Measurements from ENCODE around the gene RSPO3. TPM values are rescaled to one million over a fixed set of nuclear protein-coding genes. Genes with fewer than 3 reads are reported as not detected.

Gene RSPO3
- total and polyA plus RNA-seq, 2 of the 13 experiments (the other 11 are each of a cell fraction or from before 2014, with no cell fraction given): not detected

DNA sequence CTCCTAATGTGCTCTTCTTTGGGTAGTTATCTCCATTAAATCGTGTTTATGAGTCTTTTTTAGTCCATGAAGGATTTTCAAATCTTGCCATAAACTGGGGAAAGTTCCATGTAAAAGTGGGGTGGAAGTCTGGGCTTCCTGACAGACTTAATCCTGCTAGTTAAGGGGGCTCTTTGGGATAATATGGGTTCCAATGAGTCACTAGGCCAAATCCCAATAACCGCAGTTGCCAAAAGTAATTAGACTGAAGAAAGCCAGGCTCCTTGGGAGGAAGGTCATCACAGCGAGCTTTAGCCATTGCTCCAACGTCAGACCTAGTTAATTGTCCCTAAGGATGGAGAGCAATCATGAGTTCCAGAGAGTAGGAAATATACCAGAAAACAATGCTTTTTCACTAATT lies 10.8 kb downstream of the RSPO3 start (continued):
- TF ChIP-seq, protein P1, sequence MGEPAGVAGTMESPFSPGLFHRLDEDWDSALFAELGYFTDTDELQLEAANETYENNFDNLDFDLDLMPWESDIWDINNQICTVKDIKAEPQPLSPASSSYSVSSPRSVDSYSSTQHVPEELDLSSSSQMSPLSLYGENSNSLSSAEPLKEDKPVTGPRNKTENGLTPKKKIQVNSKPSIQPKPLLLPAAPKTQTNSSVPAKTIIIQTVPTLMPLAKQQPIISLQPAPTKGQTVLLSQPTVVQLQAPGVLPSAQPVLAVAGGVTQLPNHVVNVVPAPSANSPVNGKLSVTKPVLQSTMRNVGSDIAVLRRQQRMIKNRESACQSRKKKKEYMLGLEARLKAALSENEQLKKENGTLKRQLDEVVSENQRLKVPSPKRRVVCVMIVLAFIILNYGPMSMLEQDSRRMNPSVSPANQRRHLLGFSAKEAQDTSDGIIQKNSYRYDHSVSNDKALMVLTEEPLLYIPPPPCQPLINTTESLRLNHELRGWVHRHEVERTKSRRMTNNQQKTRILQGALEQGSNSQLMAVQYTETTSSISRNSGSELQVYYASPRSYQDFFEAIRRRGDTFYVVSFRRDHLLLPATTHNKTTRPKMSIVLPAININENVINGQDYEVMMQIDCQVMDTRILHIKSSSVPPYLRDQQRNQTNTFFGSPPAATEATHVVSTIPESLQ (CRISPR knock-in tag; conservative IDR thresholded peaks at IDR 0.05): no peak
- no peak for TF ChIP-seq PAF1 (CRISPR knock-in tag; IDR thresholded peaks at IDR 0.05)
- no peak for TF ChIP-seq RBFOX2 (IDR thresholded peaks at IDR 0.05; ENCODE audit: low read depth, low read length)

DNA sequence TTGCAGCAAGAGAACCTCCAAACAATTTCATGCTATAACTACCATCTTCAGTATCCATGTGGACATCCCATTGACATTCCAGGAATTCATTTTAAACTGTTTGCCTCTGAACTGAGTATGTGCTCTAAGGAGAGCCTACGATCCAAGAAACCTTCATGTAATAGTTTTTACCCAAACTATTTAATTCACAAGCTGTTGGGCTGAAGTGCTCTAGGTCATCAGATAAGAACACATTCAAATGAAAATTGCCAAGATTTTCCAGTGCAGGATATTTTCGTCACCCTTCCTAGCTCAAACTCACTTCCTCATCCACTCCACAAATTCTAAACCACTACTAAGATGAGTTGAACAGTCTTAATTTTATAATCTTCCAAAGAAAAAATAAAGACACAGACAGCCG lies 12.8 kb downstream of the RSPO3 start:
- no peak for DNase-seq (ENCODE audit: low spot score)
- CTCF ChIA-PET (ENCODE audit: low intra/inter-chr PET ratio, low total read pairs): no interaction called here
- 3% methylated on average over 3 of the region's 3 CpGs for WGBS (ENCODE audit: low lambda C conversion rate)
- Histone ChIP-seq H3K4me1 (ENCODE audit: insufficient read depth, low read length) (no peaks in the 10 kb centered on the region), H3K79me2 (ENCODE audit: insufficient read depth, low read length) (no peaks in the 10 kb centered on the region), H3K27ac (ENCODE audit: extremely low read length, insufficient read depth, low read length) (no peak overlapping the region), H2AFZ (ENCODE audit: low read length) (no peak overlapping the region), H3K9ac (ENCODE audit: insufficient read depth, low read depth, low read length) (no peak overlapping the region), H3K36me3 (replicated peaks in 1 of 2; ENCODE audit: control insufficient read depth in 1 of 2, insufficient read depth in 2 of 2, low read length in 2 of 2) (no peaks in the 10 kb centered on the region), H3K27me3 (ENCODE audit: control insufficient read depth in 1 of 2, insufficient read depth in 2 of 2, low read length in 2 of 2) (no peaks in the 10 kb centered on the region), H3K4me3 (replicated peaks in 1 of 3; ENCODE audit: insufficient read depth in 1 of 3, low read depth in 2 of 3, low read length in 3 of 3) (no peak overlapping the region), H4K20me1 (ENCODE audit: insufficient read depth, low read length) (no peaks in the 10 kb centered on the region), H3K9me3 (ENCODE audit: low read length) (no peaks in the 10 kb centered on the region), H3K4me2 (ENCODE audit: low read depth, low read length) (no peak overlapping the region)
- in situ Hi-C loops (cut with HindIII; ENCODE audit: extremely low pct_ligation_motif_present, low pct_unique_long_range_greater_than_20kb): no loop called here
- POLR2A ChIA-PET: no interaction called here
- no peak for FAIRE-seq
- ATAC-seq: no peak
- no TSS peak for BruUV-seq (replicated peaks)
- intact Hi-C loops (cut with micrococcal nuclease; ENCODE audit: unreplicated experiment): no loop called here
- TF ChIP-seq NFYC (CRISPR knock-in tag; IDR thresholded peaks at IDR 0.05): no peak
- TF ChIP-seq, protein P2, sequence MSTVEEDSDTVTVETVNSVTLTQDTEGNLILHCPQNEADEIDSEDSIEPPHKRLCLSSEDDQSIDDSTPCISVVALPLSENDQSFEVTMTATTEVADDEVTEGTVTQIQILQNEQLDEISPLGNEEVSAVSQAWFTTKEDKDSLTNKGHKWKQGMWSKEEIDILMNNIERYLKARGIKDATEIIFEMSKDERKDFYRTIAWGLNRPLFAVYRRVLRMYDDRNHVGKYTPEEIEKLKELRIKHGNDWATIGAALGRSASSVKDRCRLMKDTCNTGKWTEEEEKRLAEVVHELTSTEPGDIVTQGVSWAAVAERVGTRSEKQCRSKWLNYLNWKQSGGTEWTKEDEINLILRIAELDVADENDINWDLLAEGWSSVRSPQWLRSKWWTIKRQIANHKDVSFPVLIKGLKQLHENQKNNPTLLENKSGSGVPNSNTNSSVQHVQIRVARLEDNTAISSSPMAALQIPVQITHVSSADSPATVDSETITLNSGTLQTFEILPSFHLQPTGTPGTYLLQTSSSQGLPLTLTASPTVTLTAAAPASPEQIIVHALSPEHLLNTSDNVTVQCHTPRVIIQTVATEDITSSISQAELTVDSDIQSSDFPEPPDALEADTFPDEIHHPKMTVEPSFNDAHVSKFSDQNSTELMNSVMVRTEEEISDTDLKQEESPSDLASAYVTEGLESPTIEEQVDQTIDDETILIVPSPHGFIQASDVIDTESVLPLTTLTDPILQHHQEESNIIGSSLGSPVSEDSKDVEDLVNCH (CRISPR knock-in tag; IDR thresholded peaks at IDR 0.05): no peak
- no peak for TF ChIP-seq ZNF572 (CRISPR knock-in tag; IDR thresholded peaks at IDR 0.05)
- TF ChIP-seq, protein P3, sequence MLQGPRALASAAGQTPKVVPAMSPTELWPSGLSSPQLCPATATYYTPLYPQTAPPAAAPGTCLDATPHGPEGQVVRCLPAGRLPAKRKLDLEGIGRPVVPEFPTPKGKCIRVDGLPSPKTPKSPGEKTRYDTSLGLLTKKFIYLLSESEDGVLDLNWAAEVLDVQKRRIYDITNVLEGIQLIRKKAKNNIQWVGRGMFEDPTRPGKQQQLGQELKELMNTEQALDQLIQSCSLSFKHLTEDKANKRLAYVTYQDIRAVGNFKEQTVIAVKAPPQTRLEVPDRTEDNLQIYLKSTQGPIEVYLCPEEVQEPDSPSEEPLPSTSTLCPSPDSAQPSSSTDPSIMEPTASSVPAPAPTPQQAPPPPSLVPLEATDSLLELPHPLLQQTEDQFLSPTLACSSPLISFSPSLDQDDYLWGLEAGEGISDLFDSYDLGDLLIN (CRISPR knock-in tag; IDR thresholded peaks at IDR 0.05; ENCODE audit: borderline replicate concordance): no peak
- no peak for TF ChIP-seq ZNF841 (CRISPR knock-in tag; IDR thresholded peaks at IDR 0.05; ENCODE audit: borderline replicate concordance)
- TF ChIP-seq SAP130 (CRISPR knock-in tag; IDR thresholded peaks at IDR 0.05; ENCODE audit: low read depth): no peak
- TF ChIP-seq GATAD1 (CRISPR knock-in tag; IDR thresholded peaks at IDR 0.05): no peak
- TF ChIP-seq MIER3 (CRISPR knock-in tag; IDR thresholded peaks at IDR 0.05; ENCODE audit: borderline replicate concordance): no peak
- TF ChIP-seq, protein P4, sequence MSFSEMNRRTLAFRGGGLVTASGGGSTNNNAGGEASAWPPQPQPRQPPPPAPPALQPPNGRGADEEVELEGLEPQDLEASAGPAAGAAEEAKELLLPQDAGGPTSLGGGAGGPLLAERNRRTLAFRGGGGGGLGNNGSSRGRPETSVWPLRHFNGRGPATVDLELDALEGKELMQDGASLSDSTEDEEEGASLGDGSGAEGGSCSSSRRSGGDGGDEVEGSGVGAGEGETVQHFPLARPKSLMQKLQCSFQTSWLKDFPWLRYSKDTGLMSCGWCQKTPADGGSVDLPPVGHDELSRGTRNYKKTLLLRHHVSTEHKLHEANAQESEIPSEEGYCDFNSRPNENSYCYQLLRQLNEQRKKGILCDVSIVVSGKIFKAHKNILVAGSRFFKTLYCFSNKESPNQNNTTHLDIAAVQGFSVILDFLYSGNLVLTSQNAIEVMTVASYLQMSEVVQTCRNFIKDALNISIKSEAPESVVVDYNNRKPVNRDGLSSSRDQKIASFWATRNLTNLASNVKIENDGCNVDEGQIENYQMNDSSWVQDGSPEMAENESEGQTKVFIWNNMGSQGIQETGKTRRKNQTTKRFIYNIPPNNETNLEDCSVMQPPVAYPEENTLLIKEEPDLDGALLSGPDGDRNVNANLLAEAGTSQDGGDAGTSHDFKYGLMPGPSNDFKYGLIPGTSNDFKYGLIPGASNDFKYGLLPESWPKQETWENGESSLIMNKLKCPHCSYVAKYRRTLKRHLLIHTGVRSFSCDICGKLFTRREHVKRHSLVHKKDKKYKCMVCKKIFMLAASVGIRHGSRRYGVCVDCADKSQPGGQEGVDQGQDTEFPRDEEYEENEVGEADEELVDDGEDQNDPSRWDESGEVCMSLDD (CRISPR knock-in tag; IDR thresholded peaks at IDR 0.05; ENCODE audit: borderline replicate concordance): no peak
- TF ChIP-seq HDAC2 (CRISPR knock-in tag; IDR thresholded peaks at IDR 0.05): no peak
- no peak for TF ChIP-seq NFATC3 (CRISPR knock-in tag; IDR thresholded peaks at IDR 0.05)
- TF ChIP-seq RARG (CRISPR knock-in tag; IDR thresholded peaks at IDR 0.05; ENCODE audit: low read depth): no peak
- no peak for TF ChIP-seq PAF1 (CRISPR knock-in tag; IDR thresholded peaks at IDR 0.05)
- no peak for TF ChIP-seq ZNF570 (CRISPR knock-in tag; IDR thresholded peaks at IDR 0.05; ENCODE audit: borderline replicate concordance)
- no peak for TF ChIP-seq ZNF274 (CRISPR knock-in tag; IDR thresholded peaks at IDR 0.05)

All from HepG2 (cell line).